ENCODE data around the gene PDIK1L.
"Not testable (repeated sequence)": the region's sequence is repeated elsewhere in the genome, so short reads cannot be mapped to it uniquely, and the experiment has no call there.

The PDIK1L gene

DNA sequence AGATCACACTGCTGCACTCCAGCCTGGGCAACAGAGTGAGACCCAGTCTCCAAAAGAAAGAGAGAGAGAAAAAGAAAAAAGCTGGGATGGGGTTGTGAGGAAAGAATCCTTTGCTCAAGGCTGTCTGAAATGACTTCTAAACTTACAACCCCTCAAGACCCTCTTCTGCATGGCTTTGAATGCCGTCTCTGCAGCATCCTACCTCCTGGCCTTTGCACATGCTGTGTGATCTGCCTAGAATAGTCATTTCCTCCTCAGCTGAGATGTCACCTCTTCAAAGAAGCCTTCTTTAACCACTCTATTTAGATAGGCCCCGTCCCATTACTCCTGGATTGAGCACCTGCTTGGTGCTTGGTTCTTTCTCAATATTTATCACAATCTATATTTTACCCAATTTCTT, 26.8 kb upstream of the PDIK1L start:
- DNase-seq (ENCODE audit: low spot score): no peak
- TF ChIP-seq, protein P1, sequence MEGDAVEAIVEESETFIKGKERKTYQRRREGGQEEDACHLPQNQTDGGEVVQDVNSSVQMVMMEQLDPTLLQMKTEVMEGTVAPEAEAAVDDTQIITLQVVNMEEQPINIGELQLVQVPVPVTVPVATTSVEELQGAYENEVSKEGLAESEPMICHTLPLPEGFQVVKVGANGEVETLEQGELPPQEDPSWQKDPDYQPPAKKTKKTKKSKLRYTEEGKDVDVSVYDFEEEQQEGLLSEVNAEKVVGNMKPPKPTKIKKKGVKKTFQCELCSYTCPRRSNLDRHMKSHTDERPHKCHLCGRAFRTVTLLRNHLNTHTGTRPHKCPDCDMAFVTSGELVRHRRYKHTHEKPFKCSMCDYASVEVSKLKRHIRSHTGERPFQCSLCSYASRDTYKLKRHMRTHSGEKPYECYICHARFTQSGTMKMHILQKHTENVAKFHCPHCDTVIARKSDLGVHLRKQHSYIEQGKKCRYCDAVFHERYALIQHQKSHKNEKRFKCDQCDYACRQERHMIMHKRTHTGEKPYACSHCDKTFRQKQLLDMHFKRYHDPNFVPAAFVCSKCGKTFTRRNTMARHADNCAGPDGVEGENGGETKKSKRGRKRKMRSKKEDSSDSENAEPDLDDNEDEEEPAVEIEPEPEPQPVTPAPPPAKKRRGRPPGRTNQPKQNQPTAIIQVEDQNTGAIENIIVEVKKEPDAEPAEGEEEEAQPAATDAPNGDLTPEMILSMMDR (conservative IDR thresholded peaks at IDR 0.05; ENCODE audit: low read depth): no peak
- ChIA-PET POLR2A (ENCODE audit: low non-redundant PET) (no interaction called here), CTCF (interaction anchor here (0.9 kb wide), 1 partner anchor 60 kb away, joined by 3 read pairs; no protein-coding TSS in a partner anchor)
- no peak overlapping the region for H3K27ac ChIP-seq

DNA sequence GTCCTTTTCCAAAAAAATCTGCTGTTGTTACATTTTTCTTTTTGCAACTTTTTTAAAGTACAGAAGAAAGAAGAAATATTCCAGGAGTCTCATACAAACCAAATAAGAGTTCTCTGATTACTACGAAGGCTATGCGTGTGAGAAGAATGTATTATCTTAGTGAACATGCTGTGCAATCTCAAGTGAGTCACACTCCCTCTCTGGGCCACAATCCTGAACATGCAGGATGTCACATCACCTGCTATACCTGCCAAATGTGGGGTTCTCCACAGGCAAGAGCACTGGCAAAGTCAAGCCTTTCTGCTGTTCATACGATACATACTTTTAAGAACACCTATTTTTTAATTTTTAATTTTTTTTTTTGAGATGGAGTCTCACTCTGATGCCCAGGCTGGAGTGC, 22.5 kb upstream of the PDIK1L start:
- no peak overlapping the region for H3K27ac ChIP-seq
- TF ChIP-seq, protein P1 (conservative IDR thresholded peaks at IDR 0.05; ENCODE audit: low read depth): no peak
- DNase-seq (ENCODE audit: low spot score): no peak
- ChIA-PET POLR2A (ENCODE audit: low non-redundant PET) (no interaction called here), CTCF (no interaction called here)

DNA sequence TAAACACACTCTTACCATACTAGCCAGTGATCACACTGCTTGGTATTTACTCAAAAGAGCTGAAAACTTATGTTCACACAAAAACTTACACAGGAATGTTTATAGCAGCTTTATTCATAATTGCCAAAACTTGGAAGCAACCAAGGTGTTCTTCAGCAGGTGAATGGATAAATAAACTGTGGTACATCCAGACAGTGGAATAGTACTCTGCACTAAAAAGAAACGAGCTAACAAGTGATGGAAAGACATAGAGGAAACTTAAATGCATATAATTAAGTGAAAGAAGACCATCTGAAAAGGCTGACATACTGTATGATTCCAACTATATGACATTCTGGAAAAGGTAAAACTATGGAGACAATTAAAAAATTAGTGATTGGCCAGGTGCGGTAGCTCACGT, 20.7 kb upstream of the PDIK1L start:
- no peak for DNase-seq (ENCODE audit: low spot score)
- no peak overlapping the region for H3K27ac ChIP-seq
- ChIA-PET CTCF (no interaction called here), POLR2A (ENCODE audit: low non-redundant PET) (no interaction called here)
- TF ChIP-seq, protein P1 (conservative IDR thresholded peaks at IDR 0.05; ENCODE audit: low read depth): no peak

DNA sequence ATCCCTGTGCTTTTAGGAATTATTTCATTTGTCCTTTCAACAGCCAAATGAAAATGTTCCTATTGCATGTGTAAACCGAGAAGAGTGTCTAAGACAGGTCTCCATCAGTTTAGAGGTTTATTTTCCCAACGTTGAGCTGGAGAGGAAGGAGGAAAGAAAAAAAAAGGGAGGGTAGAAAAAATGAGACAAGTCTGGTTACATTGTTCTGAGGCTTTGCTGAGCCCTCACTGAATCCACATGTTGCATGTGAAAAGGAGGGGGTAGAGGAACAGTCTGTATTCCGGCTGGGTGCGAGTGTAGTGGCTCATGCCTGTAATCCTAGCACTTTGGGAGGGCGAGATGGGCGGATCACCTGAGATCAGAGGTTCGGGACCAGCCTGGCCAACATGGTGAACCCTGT, 19.2 kb upstream of the PDIK1L start:
- H3K27ac ChIP-seq: no peak overlapping the region
- POLR2A ChIA-PET (ENCODE audit: low non-redundant PET): no interaction called here
- CTCF ChIA-PET: interaction anchor here (0.6 kb wide), 1 partner anchor 381 kb away, joined by 3 read pairs; no protein-coding TSS in a partner anchor

DNA sequence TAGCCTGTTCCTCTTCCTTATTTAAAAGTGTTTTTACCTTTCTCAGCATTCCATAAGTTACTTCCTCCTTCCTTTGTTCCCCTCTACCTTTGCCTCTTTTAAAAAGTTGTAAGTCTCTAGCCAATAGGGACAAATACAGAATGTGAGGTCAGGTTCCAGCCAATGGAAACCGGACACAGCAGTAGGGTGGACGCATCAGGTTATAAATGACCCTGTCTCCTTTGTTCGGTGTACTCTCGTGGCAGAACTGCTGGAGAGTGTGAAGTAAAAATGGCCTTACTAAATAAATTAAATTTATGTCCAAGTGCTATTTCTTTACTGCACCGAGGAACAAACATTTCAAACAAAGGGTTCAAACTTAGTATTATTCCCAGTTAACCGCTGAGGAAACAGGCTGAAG, 18.1 kb upstream of the PDIK1L start:
- DNase-seq (ENCODE audit: low spot score); CTCF ChIA-PET; H3K27ac ChIP-seq; POLR2A ChIA-PET (ENCODE audit: low non-redundant PET): not testable (repeated sequence)

More for the DNA sequence above, 19.2 kb upstream of the PDIK1L start:
- DNase-seq (ENCODE audit: low spot score): no peak
- TF ChIP-seq, protein P1 (conservative IDR thresholded peaks at IDR 0.05; ENCODE audit: low read depth): no peak

DNA sequence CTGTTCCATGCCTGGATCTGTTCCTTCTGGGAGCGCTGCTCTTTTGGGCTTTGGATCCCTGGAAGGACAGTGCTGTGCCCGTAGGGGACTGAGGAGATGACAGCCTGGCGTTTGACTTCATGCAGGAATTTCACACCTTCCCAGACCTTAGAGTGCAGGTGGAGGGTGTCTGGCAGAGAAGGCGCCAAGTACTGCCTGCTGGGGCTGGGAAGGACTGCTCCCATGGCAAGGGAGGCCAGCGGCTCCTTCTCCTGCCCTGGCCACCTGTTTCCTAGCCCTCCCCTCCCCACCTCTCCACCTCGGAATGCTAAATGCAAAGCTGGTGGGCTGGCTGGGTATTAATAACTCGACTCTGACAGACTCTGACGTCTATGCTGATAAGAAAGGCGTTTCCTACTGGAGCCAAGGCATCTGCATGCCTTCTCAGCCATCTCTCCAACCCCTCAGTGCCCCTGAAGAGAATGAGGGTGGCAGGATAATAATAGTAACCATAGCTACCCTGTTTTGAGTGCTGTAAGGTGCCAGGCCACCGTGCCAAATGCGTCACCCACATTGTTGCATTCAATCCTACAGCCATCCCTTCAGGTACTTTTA, 17.5 kb upstream of the PDIK1L start:
- H3K27ac ChIP-seq: no peak overlapping the region
- ChIA-PET CTCF (no interaction called here), POLR2A (ENCODE audit: low non-redundant PET) (no interaction called here)
- DNase-seq (ENCODE audit: low spot score): no peak
- TF ChIP-seq, protein P1 (conservative IDR thresholded peaks at IDR 0.05; ENCODE audit: low read depth): no peak

DNA sequence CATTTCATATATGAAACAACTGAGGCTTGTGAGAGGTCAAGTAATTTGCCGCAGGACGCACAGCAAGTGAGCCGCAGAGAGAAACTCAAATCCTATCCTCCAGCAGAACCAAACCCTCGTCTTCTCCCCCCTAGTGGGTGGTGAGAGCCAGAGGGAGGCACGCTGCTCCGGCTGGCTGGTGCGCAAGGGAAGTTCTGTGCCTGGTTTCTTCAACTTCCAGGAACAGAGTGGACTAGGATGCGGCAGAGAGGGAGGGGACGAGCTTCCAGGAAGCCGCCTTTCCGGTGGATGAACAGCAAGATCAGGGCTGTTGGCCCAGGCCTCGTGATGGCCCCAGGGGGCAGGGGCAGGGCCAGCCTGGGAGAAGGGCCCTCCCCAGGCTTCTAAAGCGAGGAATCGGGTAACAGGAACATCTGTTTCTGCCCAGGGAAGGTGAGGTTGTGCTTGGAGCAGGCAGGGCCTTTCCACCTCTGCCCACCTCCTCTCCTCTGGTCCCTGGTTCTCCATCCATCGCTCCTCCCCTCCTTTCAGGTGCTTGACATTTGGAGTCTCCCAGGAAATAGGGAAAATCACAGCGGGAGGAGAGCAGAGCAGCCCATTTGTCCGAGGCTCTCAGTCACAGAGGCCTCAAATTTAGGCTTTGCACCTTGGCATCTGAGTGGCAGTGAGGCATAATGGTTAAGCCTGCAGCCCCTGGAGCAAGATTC, 16.8 kb upstream of the PDIK1L start:
- TF ChIP-seq, protein P1 (conservative IDR thresholded peaks at IDR 0.05; ENCODE audit: low read depth): no peak

More for the DNA sequence above, 16.8 kb upstream of the PDIK1L start:
- ChIA-PET CTCF (interaction anchor here (0.9 kb wide), 1 partner anchor 44 kb away, joined by 6 read pairs; no protein-coding TSS in a partner anchor), POLR2A (ENCODE audit: low non-redundant PET) (no interaction called here)
- no peak overlapping the region for H3K27ac ChIP-seq
- no peak for DNase-seq (ENCODE audit: low spot score)

Measured in RWPE1 (cell line).